ENCODE data around the gene NOLC1. TPM values are rescaled to one million over a fixed set of nuclear protein-coding genes. Genes with fewer than 3 reads are reported as not detected.

The NOLC1 gene
- total RNA-seq, 1 donor from 2014 or later, result 31.0 TPM

- H3K4me3 ChIP-seq, result no peak overlapping the region
- ATAC-seq (no peak), DNase-seq (no peak)
- no peaks in the 10 kb centered on the region for H3K9me3 ChIP-seq
- H3K27ac ChIP-seq, result no peak overlapping the region
- TF ChIP-seq CTCF (IDR thresholded peaks at IDR 0.05), result peak; percentile 8
- peaks cover 44% of the 10 kb centered on the region for H3K36me3 ChIP-seq
- H3K4me1 ChIP-seq, result peaks cover 53% of the 10 kb centered on the region
- intact Hi-C loops (cut with DNase I), result no loop called here
- no peaks in the 10 kb centered on the region for H3K27me3 ChIP-seq (ENCODE audit: low read depth)
Observed at GRCh38 chr10:102112210-102112817, 39.9 kb upstream of the NOLC1 start.

DNA sequence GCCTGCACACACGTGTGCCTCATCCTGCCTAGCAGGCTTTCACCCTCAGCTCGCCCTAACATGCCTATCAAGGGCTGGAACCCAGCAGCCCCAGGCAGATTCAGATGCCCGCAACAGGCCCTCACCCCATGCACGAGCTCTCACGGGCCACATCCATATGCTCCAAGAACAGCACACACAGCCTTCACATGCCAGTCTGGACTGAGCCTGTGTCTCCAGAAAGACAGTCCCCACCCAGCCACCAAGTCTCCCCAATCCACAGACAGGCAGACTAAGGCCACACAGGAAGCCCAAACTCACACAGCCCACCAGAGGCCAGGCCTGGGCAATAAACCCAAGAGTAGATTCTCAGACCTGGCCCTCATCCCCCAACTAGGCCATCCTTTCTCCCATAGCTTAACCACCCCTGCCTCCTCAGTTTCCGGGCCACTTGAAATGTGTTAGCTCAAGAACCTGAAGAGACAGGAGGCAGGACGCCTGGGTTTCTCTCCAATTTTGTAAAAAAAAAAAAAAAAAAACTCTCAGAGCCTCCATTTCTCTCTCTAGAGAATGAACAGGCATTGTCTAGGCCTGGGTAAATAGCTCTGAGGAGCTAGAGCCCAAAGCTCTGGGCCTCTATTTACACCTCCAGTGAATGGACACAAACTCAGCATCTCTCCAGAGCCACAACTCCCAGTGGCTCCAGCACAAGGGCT, 38.8 kb upstream of the NOLC1 start:
- intact Hi-C loops (cut with DNase I), result no loop called here
- H3K4me1 ChIP-seq, result peaks cover 64% of the 10 kb centered on the region
- ATAC-seq, result no peak
- H3K27me3 ChIP-seq (ENCODE audit: low read depth), result no peaks in the 10 kb centered on the region
- no peaks in the 10 kb centered on the region for H3K9me3 ChIP-seq
- no peak for DNase-seq
- no peak for TF ChIP-seq CTCF (IDR thresholded peaks at IDR 0.05)
- H3K36me3 ChIP-seq, result peaks cover 33% of the 10 kb centered on the region
- H3K4me3 ChIP-seq, result peak overlapping the region; percentile 74
- H3K27ac ChIP-seq, result peak overlapping the region; percentile 82

DNA sequence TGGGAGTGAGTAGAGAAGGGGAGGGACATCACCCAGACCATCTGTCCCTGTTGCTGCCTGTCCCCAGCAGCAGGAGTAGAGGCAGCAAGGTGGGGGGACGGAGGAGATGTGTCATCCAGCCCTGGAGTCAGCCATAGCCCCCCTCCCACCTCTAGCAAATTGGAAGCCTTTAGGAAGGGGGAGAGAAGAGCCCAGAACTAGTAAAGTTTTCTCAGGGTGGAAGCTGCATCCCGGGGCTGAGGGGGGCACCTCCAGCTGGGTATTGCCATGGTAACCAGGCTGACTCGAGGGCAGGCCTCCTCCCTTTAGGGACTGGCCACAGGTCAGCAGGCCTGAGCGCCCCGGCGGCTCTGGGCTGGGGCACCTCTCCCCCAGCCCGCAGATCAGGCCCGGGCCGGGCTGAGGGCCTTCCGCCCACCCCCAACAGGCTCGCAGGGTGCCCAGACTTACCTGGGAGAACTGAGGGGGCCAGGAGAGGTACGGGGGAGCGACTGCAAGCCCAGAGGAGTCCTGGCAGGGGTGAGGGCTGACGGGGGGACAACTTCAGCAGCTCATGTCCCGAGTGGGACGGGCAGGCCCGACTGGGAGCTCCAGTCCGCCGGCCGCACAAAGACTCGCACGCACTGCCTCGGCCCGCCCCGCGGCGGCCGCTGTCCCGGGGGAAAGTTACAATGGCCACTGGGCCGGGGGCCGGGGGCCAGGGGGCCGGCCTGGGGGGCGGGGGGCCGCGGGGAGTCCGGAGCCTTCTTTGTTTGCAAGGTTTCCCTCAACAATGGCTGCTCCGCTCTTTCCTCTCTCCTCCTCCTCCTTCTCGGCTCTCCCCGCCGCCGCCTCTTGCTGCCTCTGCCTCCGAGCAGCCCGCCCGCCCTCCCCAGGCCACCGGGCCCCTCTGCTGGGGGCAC, 38.0 kb upstream of the NOLC1 start:
- DNase-seq, result no peak

DNA sequence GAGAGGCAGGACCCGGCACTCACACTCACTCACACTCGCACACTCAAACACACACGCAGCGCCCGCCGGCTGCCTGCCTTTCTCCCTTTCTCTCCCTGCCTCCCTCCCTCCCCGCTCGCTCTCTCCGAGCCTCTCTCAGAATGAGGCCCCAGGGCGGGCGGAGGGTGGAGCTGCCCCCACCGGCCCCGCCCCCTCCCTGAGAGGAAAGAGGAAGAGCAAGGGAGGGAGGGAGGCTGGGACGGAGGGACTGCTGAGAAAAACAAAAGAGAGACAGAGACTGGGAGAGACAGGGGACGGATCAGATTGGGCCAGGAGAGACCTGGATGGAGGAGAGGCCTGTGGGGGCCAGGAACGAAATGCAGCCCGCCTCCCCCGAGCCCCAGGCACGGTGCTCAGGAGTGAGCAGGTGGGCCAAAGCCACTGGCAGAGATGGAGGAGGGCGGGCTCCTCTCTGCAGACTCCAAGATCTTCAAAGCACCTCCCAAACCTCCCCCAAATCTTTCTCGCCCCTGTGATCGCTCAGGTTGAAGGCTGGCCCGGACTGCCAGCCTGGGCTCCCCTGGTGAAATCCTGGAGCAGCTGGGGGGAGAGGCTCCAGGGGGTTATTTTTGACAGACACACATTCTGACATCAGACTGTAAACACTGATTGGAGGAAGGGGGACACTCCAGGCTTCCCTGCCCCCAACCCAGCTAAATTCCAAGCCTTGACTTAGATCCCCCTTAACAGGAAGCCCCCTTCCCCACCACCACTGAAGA, 37.1 kb upstream of the NOLC1 start:
- no peaks in the 10 kb centered on the region for H3K9me3 ChIP-seq
- peak; percentile 93 for DNase-seq
- TF ChIP-seq CTCF (IDR thresholded peaks at IDR 0.05), result no peak
- peak overlapping the region; percentile 82 for H3K27ac ChIP-seq
- peaks cover 16% of the 10 kb centered on the region for H3K36me3 ChIP-seq
- no peaks in the 10 kb centered on the region for H3K27me3 ChIP-seq (ENCODE audit: low read depth)
- intact Hi-C loops (cut with DNase I), result no loop called here
- ATAC-seq, result peak; percentile 89 to 91
- peaks cover 74% of the 10 kb centered on the region for H3K4me1 ChIP-seq
- H3K4me3 ChIP-seq, result peak overlapping the region; percentile 74

More for the DNA sequence above, 38.0 kb upstream of the NOLC1 start:
- no peak for TF ChIP-seq CTCF (IDR thresholded peaks at IDR 0.05)
- H3K27ac ChIP-seq, result peak overlapping the region; percentile 82
- peaks cover 25% of the 10 kb centered on the region for H3K36me3 ChIP-seq
- intact Hi-C loops (cut with DNase I), result no loop called here
- peak; percentile 10 to 20 for ATAC-seq
- no peaks in the 10 kb centered on the region for H3K27me3 ChIP-seq (ENCODE audit: low read depth)
- H3K4me3 ChIP-seq, result peak overlapping the region; percentile 74
- no peaks in the 10 kb centered on the region for H3K9me3 ChIP-seq
- peaks cover 72% of the 10 kb centered on the region for H3K4me1 ChIP-seq

DNA sequence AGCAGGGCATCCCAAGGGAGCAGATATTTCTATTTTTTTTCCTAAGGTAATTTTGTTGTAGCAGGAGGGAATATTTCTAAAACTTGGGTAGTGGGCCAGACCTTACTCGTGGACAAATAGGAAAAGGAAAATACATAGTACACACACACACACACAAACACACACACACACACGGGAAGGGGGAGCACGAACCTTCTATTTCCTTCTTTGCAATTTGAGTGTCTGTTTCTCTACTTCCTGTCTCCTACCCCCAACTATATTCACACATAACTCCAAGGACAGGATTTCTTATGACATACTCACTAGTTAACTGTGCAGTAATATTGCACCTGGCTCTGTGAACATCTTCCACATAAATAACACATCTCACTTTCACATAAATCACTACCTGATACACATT, 36.4 kb upstream of the NOLC1 start:
- peaks cover 9% of the 10 kb centered on the region for H3K36me3 ChIP-seq
- peaks cover 74% of the 10 kb centered on the region for H3K4me1 ChIP-seq
- ATAC-seq (no peak), DNase-seq (no peak)
- TF ChIP-seq CTCF (IDR thresholded peaks at IDR 0.05), result no peak
- H3K27me3 ChIP-seq (ENCODE audit: low read depth), result no peaks in the 10 kb centered on the region
- intact Hi-C loops (cut with DNase I), result no loop called here
- peak overlapping the region; percentile 74 for H3K4me3 ChIP-seq
- no peaks in the 10 kb centered on the region for H3K9me3 ChIP-seq
- peak overlapping the region; percentile 82 for H3K27ac ChIP-seq
